Measurements from ENCODE around the gene LSM3.

The LSM3 gene

GRCh38 chr3:14244521-14245247, 66.1 kb downstream of the LSM3 start:
- DNase-seq = no peak

- DNase-seq = no peak
Observed at GRCh38 chr3:14245248-14245639, 66.6 kb downstream of the LSM3 start.

- DNase-seq = no peak
Observed at GRCh38 chr3:14245822-14246221, 67.2 kb downstream of the LSM3 start.

GRCh38 chr3:14246414-14246813, 67.8 kb downstream of the LSM3 start:
- no peak for DNase-seq

- DNase-seq = no peak
Observed at GRCh38 chr3:14248477-14248848, 69.8 kb downstream of the LSM3 start.

DNA sequence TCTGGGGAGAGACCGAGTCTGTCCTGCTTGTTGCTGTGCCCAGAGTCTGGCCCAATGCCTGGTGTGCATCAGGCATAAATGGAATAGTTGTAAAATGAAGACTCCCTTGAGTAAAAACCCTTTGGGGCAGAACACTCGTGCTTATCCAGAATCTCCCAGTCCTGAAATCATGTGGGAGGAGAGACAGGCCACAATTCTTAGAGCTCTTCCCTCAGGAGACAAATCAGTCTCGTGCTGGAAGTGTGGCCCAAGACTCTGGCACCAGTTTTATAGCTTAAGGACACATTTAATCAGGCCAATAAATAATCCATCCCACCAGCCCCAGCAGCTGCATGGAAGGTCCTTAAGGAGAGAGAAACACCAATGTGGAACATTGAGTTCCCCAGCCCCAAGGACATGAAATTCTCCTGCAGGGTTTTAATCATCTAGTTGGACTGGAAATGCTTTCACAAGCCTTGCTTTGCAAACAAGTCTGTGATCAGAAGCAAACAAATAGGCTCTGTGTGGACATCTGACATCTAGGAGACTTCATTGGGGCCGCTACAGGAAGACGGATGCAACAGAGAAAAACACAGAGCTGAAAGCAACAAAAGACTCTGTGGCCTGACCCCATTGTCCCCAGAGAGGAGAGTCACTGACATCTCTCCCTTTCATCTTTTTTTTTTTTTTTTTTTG, 70.4 kb downstream of the LSM3 start:
- DNase-seq = no peak
